Muscle of arm (tissue), 12 donors: ENCODE results near the gene CHD2. TPM values are rescaled to one million over a fixed set of nuclear protein-coding genes. Genes with fewer than 3 reads are reported as not detected.

Experiments used
- DNase-seq: peaks from one replicate; pipeline ENCODE4 v3.0.0-alpha.2; 2013
- polyA plus RNA-seq, 12 donors: library from polyadenylated mRNA; unstranded; fragments of 120-200 nt; gene quantifications; one replicate each; pipeline ENCODE4 v1.2.1, GENCODE V29; 2013; ENCODE audit not compliant: insufficient read length in 12 of 12

The CHD2 gene
- polyA plus RNA-seq, 12 donors, result 50.6 to 133 (median 63.7) TPM; not detected in 1

GRCh38 chr15:92925454-92925853, 25.3 kb downstream of the CHD2 start:
- DNase-seq, result no peak

- DNase-seq, result no peak
Measured at GRCh38 chr15:92928225-92928750, 28.2 kb downstream of the CHD2 start.

GRCh38 chr15:92929002-92929401, 28.9 kb downstream of the CHD2 start:
- DNase-seq, result no peak

- DNase-seq, result no peak
Measured at GRCh38 chr15:92930054-92930621, 30.0 kb downstream of the CHD2 start.

GRCh38 chr15:92930776-92931175, 30.7 kb downstream of the CHD2 start:
- DNase-seq, result no peak

GRCh38 chr15:92932946-92933649, 33.0 kb downstream of the CHD2 start:
- no peak for DNase-seq

GRCh38 chr15:92933831-92934230, 33.7 kb downstream of the CHD2 start:
- no peak for DNase-seq

- no peak for DNase-seq
Measured at GRCh38 chr15:92934716-92935115, 34.6 kb downstream of the CHD2 start.

- no peak for DNase-seq
Measured at GRCh38 chr15:92936138-92936537, 36.0 kb downstream of the CHD2 start.

- no peak for DNase-seq
Measured at GRCh38 chr15:92936693-92937092, 36.6 kb downstream of the CHD2 start.

GRCh38 chr15:92937901-92938300, 37.8 kb downstream of the CHD2 start:
- no peak for DNase-seq

GRCh38 chr15:92938387-92938786, 38.3 kb downstream of the CHD2 start:
- DNase-seq, result no peak

GRCh38 chr15:92941668-92942067, 41.5 kb downstream of the CHD2 start:
- DNase-seq, result no peak

- no peak for DNase-seq
Measured at GRCh38 chr15:92942706-92943105, 42.6 kb downstream of the CHD2 start.

GRCh38 chr15:92943581-92943980, 43.5 kb downstream of the CHD2 start:
- DNase-seq, result no peak

- no peak for DNase-seq
Measured at GRCh38 chr15:92944946-92945521, 44.9 kb downstream of the CHD2 start.

GRCh38 chr15:92947071-92947730, 47.1 kb downstream of the CHD2 start:
- DNase-seq, result no peak

- no peak for DNase-seq
Measured at GRCh38 chr15:92949604-92950249, 49.6 kb downstream of the CHD2 start.

- DNase-seq, result peak; percentile 65
Measured at GRCh38 chr15:92951800-92952457, 51.8 kb downstream of the CHD2 start.

- DNase-seq, result no peak
Measured at GRCh38 chr15:92952458-92952850, 52.3 kb downstream of the CHD2 start.

GRCh38 chr15:92953566-92953965, 53.4 kb downstream of the CHD2 start:
- no peak for DNase-seq

- DNase-seq, result no peak
Measured at GRCh38 chr15:92954002-92954401, 53.9 kb downstream of the CHD2 start.
